ENCODE data around the gene PPFIA2.

The PPFIA2 gene

DNA sequence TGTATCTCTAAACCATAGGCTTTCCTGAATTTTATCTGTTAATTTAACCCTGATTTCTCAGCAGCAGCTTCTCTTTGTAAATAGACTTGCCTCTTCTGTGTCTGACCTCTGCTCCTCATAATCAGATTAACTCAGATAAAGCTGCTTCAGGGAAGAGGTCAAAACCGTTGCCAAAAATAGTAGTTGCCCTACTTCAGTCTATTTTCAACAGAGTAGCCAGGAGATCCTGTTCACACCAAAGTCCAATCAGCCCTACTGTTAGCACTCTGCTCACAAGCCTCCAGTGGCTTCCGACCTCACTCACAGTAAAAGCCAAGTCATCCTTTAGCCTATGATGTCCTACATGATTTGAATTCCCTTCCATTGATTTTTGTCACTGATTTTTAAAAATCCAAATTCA, 258.4 kb downstream of the PPFIA2 start:
- TF ChIP-seq, protein P1, sequence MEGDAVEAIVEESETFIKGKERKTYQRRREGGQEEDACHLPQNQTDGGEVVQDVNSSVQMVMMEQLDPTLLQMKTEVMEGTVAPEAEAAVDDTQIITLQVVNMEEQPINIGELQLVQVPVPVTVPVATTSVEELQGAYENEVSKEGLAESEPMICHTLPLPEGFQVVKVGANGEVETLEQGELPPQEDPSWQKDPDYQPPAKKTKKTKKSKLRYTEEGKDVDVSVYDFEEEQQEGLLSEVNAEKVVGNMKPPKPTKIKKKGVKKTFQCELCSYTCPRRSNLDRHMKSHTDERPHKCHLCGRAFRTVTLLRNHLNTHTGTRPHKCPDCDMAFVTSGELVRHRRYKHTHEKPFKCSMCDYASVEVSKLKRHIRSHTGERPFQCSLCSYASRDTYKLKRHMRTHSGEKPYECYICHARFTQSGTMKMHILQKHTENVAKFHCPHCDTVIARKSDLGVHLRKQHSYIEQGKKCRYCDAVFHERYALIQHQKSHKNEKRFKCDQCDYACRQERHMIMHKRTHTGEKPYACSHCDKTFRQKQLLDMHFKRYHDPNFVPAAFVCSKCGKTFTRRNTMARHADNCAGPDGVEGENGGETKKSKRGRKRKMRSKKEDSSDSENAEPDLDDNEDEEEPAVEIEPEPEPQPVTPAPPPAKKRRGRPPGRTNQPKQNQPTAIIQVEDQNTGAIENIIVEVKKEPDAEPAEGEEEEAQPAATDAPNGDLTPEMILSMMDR (IDR thresholded peaks at IDR 0.05; ENCODE audit: low read length), result no peak
- no peak for TF ChIP-seq EZH2 (IDR thresholded peaks at IDR 0.05; ENCODE audit: borderline replicate concordance, low read length)
- Histone ChIP-seq H3K4me3 (ENCODE audit: low read depth, low read length, poor library complexity, severe bottlenecking) (no peak overlapping the region), H3K79me2 (ENCODE audit: insufficient read depth, low read length) (no peaks in the 10 kb centered on the region), H3F3A (ENCODE audit: insufficient read depth, low read length) (no peaks in the 10 kb centered on the region), H3K4me2 (ENCODE audit: low read length) (no peak overlapping the region), H3K36me3 (ENCODE audit: insufficient read depth, low read length) (no peaks in the 10 kb centered on the region), H3K9me2 (ENCODE audit: low read depth, low read length) (no peaks in the 10 kb centered on the region), H3K9ac (ENCODE audit: low read length) (no peak overlapping the region), H3K4me1 (ENCODE audit: insufficient read depth, low read length, severe bottlenecking) (no peaks in the 10 kb centered on the region), H3K9me3 (ENCODE audit: low read length) (no peaks in the 10 kb centered on the region), H3K27ac (ENCODE audit: low read depth, low read length, poor library complexity, severe bottlenecking) (no peak overlapping the region), H2AFZ (ENCODE audit: low read length) (no peak overlapping the region), H3K27me3 (ENCODE audit: insufficient read depth, low read length) (no peaks in the 10 kb centered on the region), H4K20me1 (ENCODE audit: insufficient read depth, low read length) (no peaks in the 10 kb centered on the region)

DNA sequence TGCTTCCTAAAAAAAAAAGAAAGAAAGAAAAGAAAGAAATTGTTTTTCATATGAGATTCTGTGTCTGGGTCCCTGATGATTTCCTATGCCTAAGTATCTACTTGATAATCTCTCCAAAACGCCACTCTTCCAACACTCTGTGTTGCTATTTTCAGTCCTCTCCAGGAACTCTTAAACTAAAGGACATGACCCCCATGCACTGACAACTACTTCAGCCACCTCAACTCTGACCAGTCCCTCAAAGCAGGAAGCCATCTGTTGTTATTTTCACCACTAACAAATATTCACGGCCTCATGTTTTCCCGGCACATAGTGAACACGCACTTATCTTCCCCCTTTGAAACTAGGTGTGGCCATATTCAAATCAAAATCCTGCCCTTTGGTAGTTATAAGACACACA, 259.3 kb downstream of the PPFIA2 start:
- Histone ChIP-seq H3K36me3 (ENCODE audit: insufficient read depth, low read length) (no peaks in the 10 kb centered on the region), H3F3A (ENCODE audit: insufficient read depth, low read length) (no peaks in the 10 kb centered on the region), H4K20me1 (ENCODE audit: insufficient read depth, low read length) (no peaks in the 10 kb centered on the region), H3K27ac (ENCODE audit: low read depth, low read length, poor library complexity, severe bottlenecking) (no peak overlapping the region), H3K4me2 (ENCODE audit: low read length) (no peak overlapping the region), H3K9me2 (ENCODE audit: low read depth, low read length) (no peaks in the 10 kb centered on the region), H3K4me3 (ENCODE audit: low read depth, low read length, poor library complexity, severe bottlenecking) (no peak overlapping the region), H3K9ac (ENCODE audit: low read length) (no peak overlapping the region), H3K9me3 (ENCODE audit: low read length) (no peaks in the 10 kb centered on the region), H3K4me1 (ENCODE audit: insufficient read depth, low read length, severe bottlenecking) (no peaks in the 10 kb centered on the region), H3K27me3 (ENCODE audit: insufficient read depth, low read length) (no peaks in the 10 kb centered on the region), H3K79me2 (ENCODE audit: insufficient read depth, low read length) (no peaks in the 10 kb centered on the region), H2AFZ (ENCODE audit: low read length) (no peak overlapping the region)
- no peak for TF ChIP-seq EZH2 (IDR thresholded peaks at IDR 0.05; ENCODE audit: borderline replicate concordance, low read length)
- TF ChIP-seq, protein P1 (IDR thresholded peaks at IDR 0.05; ENCODE audit: low read length), result no peak

DNA sequence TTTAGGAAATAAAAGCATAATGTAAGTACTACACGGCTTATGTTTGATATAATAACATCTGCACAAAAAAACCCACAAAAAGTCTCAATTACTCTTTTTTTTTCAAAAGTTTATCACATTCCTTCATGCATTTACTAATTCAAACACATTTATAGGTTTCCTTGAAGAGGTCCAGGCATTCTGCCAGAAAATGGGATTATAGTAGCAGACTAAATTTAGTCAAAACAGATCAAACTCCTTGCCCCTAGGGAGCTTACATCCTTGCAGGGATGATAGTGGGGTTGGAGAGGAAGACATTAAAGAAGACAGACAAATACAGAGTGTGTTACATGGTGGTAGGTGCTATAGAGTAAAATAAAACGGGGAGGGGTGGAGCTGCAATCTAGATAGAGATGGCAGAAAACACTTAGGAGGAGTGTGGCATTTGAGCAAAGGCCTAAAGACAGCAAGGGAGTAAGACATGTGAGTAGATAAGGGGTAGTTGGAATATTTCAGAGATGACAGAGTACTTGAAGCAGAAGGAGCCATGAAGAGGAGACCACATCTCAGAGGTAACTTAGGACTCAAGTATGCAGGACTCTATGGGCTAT, 266.9 kb downstream of the PPFIA2 start:
- Histone ChIP-seq H3K4me2 (ENCODE audit: low read length) (no peak overlapping the region), H2AFZ (ENCODE audit: low read length) (no peak overlapping the region), H3K9ac (ENCODE audit: low read length) (no peak overlapping the region), H3K4me3 (ENCODE audit: low read depth, low read length, poor library complexity, severe bottlenecking) (no peak overlapping the region), H3K4me1 (ENCODE audit: insufficient read depth, low read length, severe bottlenecking) (no peaks in the 10 kb centered on the region), H3K36me3 (ENCODE audit: insufficient read depth, low read length) (no peaks in the 10 kb centered on the region), H3K27me3 (ENCODE audit: insufficient read depth, low read length) (no peaks in the 10 kb centered on the region), H3F3A (ENCODE audit: insufficient read depth, low read length) (no peaks in the 10 kb centered on the region), H4K20me1 (ENCODE audit: insufficient read depth, low read length) (no peaks in the 10 kb centered on the region), H3K79me2 (ENCODE audit: insufficient read depth, low read length) (no peaks in the 10 kb centered on the region), H3K27ac (ENCODE audit: low read depth, low read length, poor library complexity, severe bottlenecking) (no peak overlapping the region), H3K9me3 (ENCODE audit: low read length) (no peaks in the 10 kb centered on the region), H3K9me2 (ENCODE audit: low read depth, low read length) (no peaks in the 10 kb centered on the region)
- TF ChIP-seq, protein P1 (IDR thresholded peaks at IDR 0.05; ENCODE audit: low read length), result no peak
- no peak for TF ChIP-seq EZH2 (IDR thresholded peaks at IDR 0.05; ENCODE audit: borderline replicate concordance, low read length)
